B cell (primary cell): ENCODE results near the gene CHIT1. TPM values are rescaled to one million over a fixed set of nuclear protein-coding genes. Genes with fewer than 3 reads are reported as not detected.

ENCODE experiments used
- ATAC-seq: fragments of 200-7000 bp; cut with Tn5 transposase; one replicate; pipeline ENCODE4 v1.10.0; 2021; ENCODE audit warnings: low read depth, mild to moderate bottlenecking, moderate number of reproducible peaks, moderate library complexity
- CTCF ChIA-PET: fragments of 350-600 bp; sonication (Branson Sonifier 250); formaldehyde crosslinking; loops from one replicate; lab custom pipeline; 2021; ENCODE audit warnings: antibody characterized with exemption, inconsistent platforms; lab: Charles Lee
- POLR2A ChIA-PET: fragments of 350-600 bp; sonication (Branson Sonifier 250); formaldehyde crosslinking; loops from one replicate; lab custom pipeline; 2021; ENCODE audit warnings: antibody characterized with exemption; lab: Charles Lee
- DNase-seq: peaks from one replicate; pipeline ENCODE4 v3.0.0; 2013
- H2AFZ ChIP-seq: 2 replicates; pipeline ENCODE4 v1.6.1; 2012; ENCODE audit warnings: mild to moderate bottlenecking, low read depth, low read length; ENCODE audit not compliant: insufficient read depth, poor library complexity, severe bottlenecking
- H3K27ac ChIP-seq, 2 donors: 1 replicate in 1 of 2; 2 replicates in 1 of 2; pipeline ENCODE4 v1.5.1; 2012 to 2013; ENCODE audit warnings: low read length in 2 of 2, mild to moderate bottlenecking in 2 of 2, moderate library complexity in 1 of 2
- H3K27me3 ChIP-seq, 4 experiments: fragments of 200-600 bp in 1 of 4; sonication (generic) in 1 of 4; replicated peaks in 1 of 4; 1 replicate in 2 of 4; 2 replicates in 2 of 4; pipeline versions ENCODE4 v1.6.1 to v1.7.0; 2013 to 2016; ENCODE audit warnings: low read length in 3 of 4, mild to moderate bottlenecking in 2 of 4, mixed read lengths in 1 of 4, moderate library complexity in 1 of 4; ENCODE audit not compliant: insufficient read depth in 4 of 4, control insufficient read depth in 3 of 4; ENCODE audit errors: control extremely low read depth in 1 of 4
- H3K36me3 ChIP-seq, 2 experiments: replicated peaks in 1 of 2; 1 replicate in 1 of 2; 2 replicates in 1 of 2; pipeline versions ENCODE4 v1.6.1 to v1.7.1; 2013; ENCODE audit warnings: low read length in 1 of 2; ENCODE audit not compliant: insufficient read depth in 2 of 2, control insufficient read depth in 1 of 2; ENCODE audit errors: control extremely low read depth in 1 of 2, extremely low read depth in 1 of 2
- H3K4me1 ChIP-seq, 2 donors: fragments of 200-600 bp in 1 of 2; sonication (generic) in 1 of 2; 1 replicate in 1 of 2; 2 replicates in 1 of 2; pipeline versions ENCODE4 v1.5.1 to v1.6.1; 2013 to 2017; ENCODE audit warnings: low read length in 2 of 2; ENCODE audit not compliant: control insufficient read depth in 2 of 2, insufficient read depth in 2 of 2
- H3K4me2 ChIP-seq: replicated peaks from 2 replicates; pipeline ENCODE3; 2012; ENCODE audit warnings: mild to moderate bottlenecking, low read depth, low read length; ENCODE audit not compliant: poor library complexity, severe bottlenecking
- H3K4me3 ChIP-seq, 5 experiments: fragments of 200-600 bp in 1 of 5; sonication (generic) in 1 of 5; 1 replicate in 3 of 5; 2 replicates in 2 of 5; pipeline versions ENCODE4 v1.5.1 to v1.7.0; 2011 to 2016; ENCODE audit warnings: low read length in 4 of 5, mild to moderate bottlenecking in 4 of 5, low read depth in 2 of 5, control low read depth in 1 of 5, moderate library complexity in 1 of 5; ENCODE audit not compliant: insufficient read depth in 1 of 5; ENCODE audit errors: control extremely low read depth in 1 of 5, extremely low read depth in 1 of 5
- H3K79me2 ChIP-seq: fragments of 200-600 bp; sonication (generic); one replicate; pipeline ENCODE4 v1.6.0; 2016; ENCODE audit warnings: low read length; ENCODE audit not compliant: control insufficient read depth, insufficient read depth
- H3K9ac ChIP-seq: fragments of 200-600 bp; sonication (generic); 2 replicates; pipeline ENCODE4 v1.6.1; 2017; ENCODE audit warnings: mild to moderate bottlenecking, low read length, moderate library complexity
- H3K9me3 ChIP-seq, 3 donors: one replicate each; pipeline versions ENCODE4 v1.6.1 to v1.7.1; 2013; ENCODE audit warnings: low read length in 2 of 3; ENCODE audit not compliant: control insufficient read depth in 2 of 3, insufficient read depth in 1 of 3; ENCODE audit errors: control extremely low read depth in 1 of 3
- H4K20me1 ChIP-seq: 2 replicates; pipeline ENCODE4 v1.6.0; 2012; ENCODE audit warnings: mild to moderate bottlenecking, low read length; ENCODE audit not compliant: insufficient read depth, control insufficient read depth, poor library complexity, severe bottlenecking
- H3K27ac Mint-ChIP-seq: one replicate; pipeline ENCODE4 v1.8.0; 2021; ENCODE audit warnings: mixed read lengths
- H3K27me3 Mint-ChIP-seq: one replicate; pipeline ENCODE4 v1.8.0; 2021; ENCODE audit warnings: mixed read lengths
- H3K4me1 Mint-ChIP-seq: one replicate; pipeline ENCODE4 v1.8.0; 2021; ENCODE audit warnings: mixed read lengths
- H3K4me3 Mint-ChIP-seq: one replicate; pipeline ENCODE4 v1.8.0; 2021; ENCODE audit warnings: mixed read lengths
- H3K9me3 Mint-ChIP-seq: one replicate; pipeline ENCODE4 v1.8.0; 2022; ENCODE audit warnings: mixed read lengths; ENCODE audit not compliant: insufficient read depth
- EZH2 ChIP-seq: IDR thresholded peaks from 2 replicates; pipeline ENCODE4 v1.6.1; 2012; ENCODE audit warnings: borderline replicate concordance, low read depth, mild to moderate bottlenecking, moderate library complexity, low read length; ENCODE audit not compliant: insufficient read depth, poor library complexity, severe bottlenecking
- WGBS: methylation state at CpG from one replicate; pipeline ENCODE4 v1.1.5; 2013; ENCODE audit warnings: missing lambda C conversion rate; ENCODE audit not compliant: insufficient coverage; 5-methylcytosine and 5-hydroxymethylcytosine counted together
- intact Hi-C: fragments of 100-400 bp; cut with micrococcal nuclease; formaldehyde crosslinking; loops from one replicate; pipeline ENCODE4 v1.10.0; 2022
- polyA plus RNA-seq: library from polyadenylated mRNA; depleted of rRNA; stranded (reverse); fragments of >200 nt; gene quantifications from 2 replicates; pipeline ENCODE4 v1.2.3, GENCODE V29; 2012
- total RNA-seq, 2 donors: library from RNA; stranded (reverse); fragments of 120-200 nt in 1 of 2; gene quantifications; 1 replicate in 1 of 2; 2 replicates in 1 of 2; pipeline versions ENCODE4 v1.2.3 to v1.2.4, GENCODE V29; 2013 to 2022
- TF ChIP-seq, protein P1 (sequence below): fragments of 200-600 bp; IDR thresholded peaks from one replicate; pipeline ENCODE4 v1.8.0; 2022; ENCODE audit warnings: antibody characterized with exemption, mild to moderate bottlenecking

Gene CHIT1
- total and polyA plus RNA-seq, 2 donors (not counting 1 experiment from before 2014, with no cell fraction given): 2.0 to 8.2 TPM

DNA sequence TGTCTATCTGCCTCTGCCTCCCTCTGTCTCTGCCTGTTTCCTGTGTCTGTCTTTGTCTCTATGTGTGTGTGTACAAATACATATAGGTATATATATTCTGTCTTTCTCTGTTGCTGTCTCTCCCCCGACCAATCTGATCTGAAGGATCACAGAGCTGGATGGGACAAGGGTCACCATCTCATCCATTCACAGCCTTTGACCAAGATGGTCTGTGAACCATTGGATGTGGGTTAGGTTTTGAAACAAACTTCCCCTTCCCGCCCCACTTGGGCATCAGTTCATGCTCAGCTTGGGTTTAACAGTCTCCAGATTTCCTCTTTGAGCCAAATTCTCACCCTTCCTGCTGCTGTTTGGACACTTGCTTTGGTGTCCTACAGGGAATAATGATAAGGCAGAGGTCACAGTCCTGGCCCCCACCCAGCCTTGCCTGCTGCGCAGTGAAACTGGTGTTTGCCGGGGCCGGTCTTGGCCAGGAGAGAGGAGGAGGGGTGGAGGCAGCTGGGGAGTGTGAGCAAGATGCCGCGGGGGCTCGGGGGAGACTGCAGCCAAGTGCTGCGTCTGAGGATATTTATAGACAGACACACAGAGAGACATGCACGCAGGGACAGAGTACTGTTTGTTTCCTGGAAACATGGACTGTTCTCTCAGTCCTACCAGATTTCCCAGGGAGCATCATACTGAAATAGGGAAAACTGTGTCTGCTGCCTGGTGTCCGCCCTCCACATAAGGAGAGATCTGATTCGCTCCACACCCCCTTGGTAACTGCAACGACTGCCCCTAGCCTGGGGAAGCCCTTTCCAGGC is 48.8 kb upstream of the CHIT1 start:
- Mint-ChIP-seq H3K27me3 (no peaks in the 10 kb centered on the region), H3K27ac (peak overlapping the region; percentile 75), H3K4me1 (peaks cover 77% of the 10 kb centered on the region), H3K9me3 (no peaks in the 10 kb centered on the region), H3K4me3 (peak overlapping the region; percentile 23)
- TF ChIP-seq, protein P1, sequence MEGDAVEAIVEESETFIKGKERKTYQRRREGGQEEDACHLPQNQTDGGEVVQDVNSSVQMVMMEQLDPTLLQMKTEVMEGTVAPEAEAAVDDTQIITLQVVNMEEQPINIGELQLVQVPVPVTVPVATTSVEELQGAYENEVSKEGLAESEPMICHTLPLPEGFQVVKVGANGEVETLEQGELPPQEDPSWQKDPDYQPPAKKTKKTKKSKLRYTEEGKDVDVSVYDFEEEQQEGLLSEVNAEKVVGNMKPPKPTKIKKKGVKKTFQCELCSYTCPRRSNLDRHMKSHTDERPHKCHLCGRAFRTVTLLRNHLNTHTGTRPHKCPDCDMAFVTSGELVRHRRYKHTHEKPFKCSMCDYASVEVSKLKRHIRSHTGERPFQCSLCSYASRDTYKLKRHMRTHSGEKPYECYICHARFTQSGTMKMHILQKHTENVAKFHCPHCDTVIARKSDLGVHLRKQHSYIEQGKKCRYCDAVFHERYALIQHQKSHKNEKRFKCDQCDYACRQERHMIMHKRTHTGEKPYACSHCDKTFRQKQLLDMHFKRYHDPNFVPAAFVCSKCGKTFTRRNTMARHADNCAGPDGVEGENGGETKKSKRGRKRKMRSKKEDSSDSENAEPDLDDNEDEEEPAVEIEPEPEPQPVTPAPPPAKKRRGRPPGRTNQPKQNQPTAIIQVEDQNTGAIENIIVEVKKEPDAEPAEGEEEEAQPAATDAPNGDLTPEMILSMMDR: no peak
- no peak for TF ChIP-seq EZH2
- no peak for ATAC-seq
- CTCF ChIA-PET: interaction anchor here (1.0 to 37.7 kb wide), 9 partner anchors 9 to 209 kb away, joined by 3 to 1776 read pairs (median 15); partner anchors contain the start of genes BTG2 and FMOD
- POLR2A ChIA-PET: interaction anchor here (0.6 to 16.0 kb wide), 6 partner anchors 10 to 460 kb away, joined by 3 to 307 read pairs (median 95); partner anchors contain the start of gene BTG2
- Histone ChIP-seq H2AFZ (peak overlapping the region; percentile 82), H3K4me2 (peak overlapping the region; percentile 67), H3K9ac (peak overlapping the region; percentile 17), H3K27me3 (no peaks in the 10 kb centered on the region), H3K4me3 (peak overlapping the region in 1 of 5 experiments; percentile 11), H3K36me3 (no peaks in the 10 kb centered on the region), H4K20me1 (no peaks in the 10 kb centered on the region), H3K79me2 (peaks cover 43% of the 10 kb centered on the region), H3K9me3 (no peaks in the 10 kb centered on the region), H3K27ac (peak overlapping the region; percentile 48 to 76), H3K4me1 (peaks cover 66 to 69% of the 10 kb centered on the region in 2 donors)
- DNase-seq: peak; percentile 60
- WGBS: 17% methylated on average over 11 of the region's 13 CpGs
- intact Hi-C loops: loop anchor here (1.0 kb wide), 1 partner anchor 8 kb away; no protein-coding TSS in a partner anchor
